Motor neuron (in vitro differentiated cells): Measurements from ENCODE around the gene YWHAG. TPM values are rescaled to one million over a fixed set of nuclear protein-coding genes. Genes with fewer than 3 reads are reported as not detected.
"Not testable (repeated sequence)": the region's sequence is repeated elsewhere in the genome, so short reads cannot be mapped to it uniquely, and the experiment has no call there.

Experiments used
- ATAC-seq, 8 experiments: fragments of 200-7000 bp; cut with Tn5 transposase; replicated peaks in 6 of 8; 2 replicates each; pipeline ENCODE4 v1.8.0; 2021; ENCODE audit warnings: mild to moderate bottlenecking in 8 of 8, moderate library complexity in 8 of 8
- H3K27ac ChIP-seq, 2 donors: fragments of 250-450 bp; sonication (Bioruptor Pico); 2 replicates each; pipeline ENCODE4 v1.9.0; 2021; ENCODE audit warnings: antibody characterized with exemption in 2 of 2, mild to moderate bottlenecking in 2 of 2, moderate library complexity in 1 of 2
- H3K4me1 ChIP-seq, 2 donors: fragments of 250-450 bp; sonication (Bioruptor Pico); replicated peaks in 1 of 2; 2 replicates each; pipeline ENCODE4 v1.6.1; 2021; ENCODE audit warnings: antibody characterized with exemption in 2 of 2, mild to moderate bottlenecking in 2 of 2, moderate library complexity in 1 of 2
- H3K4me3 ChIP-seq, 5 donors: fragments of 250-450 bp; sonication (Bioruptor Pico); 2 replicates each; pipeline ENCODE4 v1.9.0; 2021; ENCODE audit warnings: antibody characterized with exemption in 5 of 5, mild to moderate bottlenecking in 5 of 5, moderate library complexity in 4 of 5
- WGBS, 10 experiments: fragments of 450-650 bp; shearing (Covaris generic); methylation state at CpG; one replicate each; pipeline ENCODE4 v1.0.0; 2022; 5-methylcytosine and 5-hydroxymethylcytosine counted together
- in situ Hi-C, 9 experiments: fragments of 400-800 bp; cut with MboI; loops; one replicate each; pipeline ENCODE4 v1.15.0; 2021; ENCODE audit warnings: low sequenced_read_pairs in 9 of 9, low pct_unique_long_range_greater_than_20kb in 2 of 9; ENCODE audit not compliant: unreplicated experiment in 9 of 9
- total RNA-seq, 8 experiments: library from RNA; unstranded; fragments of 300-600 nt; gene quantifications; 2 replicates each; pipeline versions ENCODE4 v1.2.3 to v1.2.4, GENCODE V29; 2022

YWHAG gene
- total RNA-seq, 8 experiments from 2014 or later = 153 to 275 (median 184) TPM

- in situ Hi-C loops = no loop called here
- no peak for ATAC-seq
- no peak overlapping the region for H3K4me3 ChIP-seq
- WGBS, 10 experiments = 84 to 100% (median 100%) methylated on average over 1 to 5 of the region's 11 CpGs; no CpG with 5 or more reads in 6 of the 10 experiments
- no peaks in the 10 kb centered on the region for H3K4me1 ChIP-seq
- no peak overlapping the region for H3K27ac ChIP-seq
Measured at GRCh38 chr7:76325092-76325491, 33.7 kb downstream of the YWHAG start.

DNA sequence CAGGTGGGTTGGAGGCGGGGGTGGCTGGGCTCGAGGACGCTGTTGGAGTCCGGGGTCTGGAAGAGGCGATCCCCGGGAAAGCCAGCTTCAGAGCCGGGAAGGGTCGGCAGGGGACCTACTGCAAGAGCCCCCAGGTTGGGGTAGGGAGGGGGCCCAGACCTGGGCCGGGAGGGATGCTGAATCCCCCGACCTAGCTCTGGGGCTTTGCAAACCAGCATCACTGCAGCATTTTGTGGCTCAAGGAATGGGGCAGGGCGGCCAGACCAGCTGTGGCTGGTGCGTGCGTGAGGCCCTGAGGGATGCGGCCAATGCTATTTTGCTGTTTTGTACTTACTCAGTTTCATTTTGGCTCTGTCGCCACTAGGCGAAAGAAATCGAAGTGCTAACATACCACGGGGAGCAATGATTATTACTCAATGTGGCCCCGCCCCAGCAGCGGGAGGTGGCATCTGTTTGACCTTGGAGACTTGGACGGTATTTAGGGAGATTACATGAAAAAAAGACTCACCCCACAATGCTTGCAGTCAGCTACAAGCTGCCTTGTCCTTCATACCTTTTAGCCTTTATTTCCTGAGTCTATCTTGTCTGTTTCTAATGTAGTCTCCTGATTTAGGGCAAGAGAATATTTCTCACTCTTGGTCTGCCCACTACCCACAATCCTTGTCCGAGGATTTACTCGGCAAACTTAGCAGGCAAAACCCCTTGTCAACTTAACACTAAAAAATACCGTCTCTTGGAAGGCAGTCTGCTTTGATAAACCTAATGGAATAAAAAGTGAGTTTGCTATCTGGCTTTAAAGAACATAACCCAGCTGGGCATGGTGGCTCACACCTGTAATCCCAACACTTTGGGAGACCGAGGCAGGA, 40.1 kb downstream of the YWHAG start:
- WGBS, 10 experiments = 0 to 80% (median 13%) methylated on average over 1 to 11 of the region's 25 CpGs; no CpG with 5 or more reads in 3 of the 10 experiments
- peak overlapping the region; percentile 86 to 87 for H3K27ac ChIP-seq
- H3K4me1 ChIP-seq = peaks cover 14% of the 10 kb centered on the region in 2 donors
- in situ Hi-C loops = loop anchor here in 2 of 9 experiments (10.0 to 25.0 kb wide), 2 partner anchors 131 to 144 kb away; no protein-coding TSS in a partner anchor
- H3K4me3 ChIP-seq = peak overlapping the region; percentile 40 to 69 (median 56)
- ATAC-seq = peak; percentile 32 to 57 (median 44)

- WGBS, 10 experiments = 0 to 7% (median 0%) methylated on average over 1 to 8 of the region's 50 CpGs; no CpG with 5 or more reads in 3 of the 10 experiments
- Histone ChIP-seq H3K4me1 (peaks cover 14% of the 10 kb centered on the region in 2 donors), H3K4me3 (peak overlapping the region; percentile 40 to 69 (median 56)), H3K27ac (peak overlapping the region; percentile 86 to 87)
- in situ Hi-C loops = loop anchor here in 2 of 9 experiments (10.0 to 25.0 kb wide), 2 partner anchors 131 to 143 kb away; no protein-coding TSS in a partner anchor
- ATAC-seq = peak; percentile 75 to 95 (median 92)
Measured at GRCh38 chr7:76317782-76318487, 40.9 kb downstream of the YWHAG start.

DNA sequence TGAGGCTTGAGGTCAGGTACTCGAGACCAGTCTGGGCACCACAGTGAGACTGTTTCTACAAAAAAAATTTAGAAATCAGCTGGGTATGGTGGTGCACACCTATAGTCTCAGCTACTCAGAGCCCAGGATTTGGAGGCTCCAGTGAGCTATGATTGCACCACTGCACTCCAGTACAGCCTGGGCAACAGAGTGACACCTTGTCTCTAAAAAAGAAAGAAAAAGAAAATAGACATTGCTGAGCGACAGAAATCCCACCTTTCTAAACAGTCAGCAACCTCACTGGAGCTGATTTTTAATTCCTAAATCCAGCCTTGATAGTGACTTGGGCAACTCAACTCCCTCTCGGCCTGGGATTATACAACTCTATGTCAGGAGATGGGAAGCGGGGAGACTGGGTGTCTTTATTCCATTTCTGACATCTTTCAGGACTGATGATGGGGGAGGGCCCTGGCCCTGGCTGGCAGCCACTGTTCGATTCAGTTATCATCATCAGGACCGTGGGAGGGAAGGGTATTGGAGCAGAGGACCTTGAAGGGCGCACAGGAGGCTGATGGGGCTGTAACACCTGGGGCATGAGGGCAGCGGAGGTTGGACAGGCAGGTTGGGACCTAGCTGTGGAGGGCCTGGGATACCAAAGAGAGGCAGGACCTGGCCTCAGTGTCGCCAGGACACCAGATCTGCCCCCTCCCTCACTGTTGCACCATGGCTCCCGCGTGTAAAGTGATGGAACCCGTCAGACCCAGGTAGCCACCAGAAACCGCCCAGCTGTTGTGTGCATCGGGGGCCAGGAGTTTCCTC, 41.6 kb downstream of the YWHAG start:
- Histone ChIP-seq H3K27ac (peak overlapping the region; percentile 86 to 87), H3K4me3 (peak overlapping the region; percentile 40 to 69 (median 56)), H3K4me1 (peaks cover 14% of the 10 kb centered on the region in 2 donors)
- in situ Hi-C loops = loop anchor here in 2 of 9 experiments (10.0 to 25.0 kb wide), 2 partner anchors 130 to 142 kb away; no protein-coding TSS in a partner anchor
- WGBS, 10 experiments = 53 to 100% (median 60%) methylated on average over 1 to 10 of the region's 14 CpGs; no CpG with 5 or more reads in 2 of the 10 experiments
- peak in 4 of 8 experiments; percentile 0 to 2 (median 0) for ATAC-seq

DNA sequence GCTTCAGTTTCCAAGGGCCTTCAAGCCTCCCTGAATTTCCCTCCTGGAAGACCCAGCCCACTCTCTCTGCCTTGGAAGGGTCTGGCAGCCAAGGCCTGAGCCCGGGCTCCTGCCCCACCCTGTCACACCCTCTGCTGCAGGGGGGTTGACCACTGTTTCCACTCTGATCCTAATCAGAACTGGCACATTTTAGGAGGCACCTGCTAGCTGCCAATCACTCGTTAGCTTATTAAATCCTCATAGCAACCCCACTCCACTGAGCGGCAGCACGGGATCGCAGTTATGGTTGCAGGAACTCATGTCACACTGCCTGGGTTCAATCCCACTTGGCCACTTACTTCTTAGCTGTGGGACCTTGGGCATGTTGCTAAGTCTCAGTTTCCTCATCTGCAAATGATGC, 43.4 kb downstream of the YWHAG start:
- H3K27ac ChIP-seq = no peak overlapping the region
- ATAC-seq = no peak
- in situ Hi-C loops = loop anchor here in 2 of 9 experiments (10.0 to 25.0 kb wide), 2 partner anchors 128 to 141 kb away; no protein-coding TSS in a partner anchor
- H3K4me1 ChIP-seq = peaks cover 14 to 21% of the 10 kb centered on the region in 2 donors
- 69 to 100% (median 100%) methylated on average over 2 to 4 of the region's 5 CpGs; no CpG with 5 or more reads in 7 of the 10 experiments for WGBS, 10 experiments
- no peak overlapping the region for H3K4me3 ChIP-seq

DNA sequence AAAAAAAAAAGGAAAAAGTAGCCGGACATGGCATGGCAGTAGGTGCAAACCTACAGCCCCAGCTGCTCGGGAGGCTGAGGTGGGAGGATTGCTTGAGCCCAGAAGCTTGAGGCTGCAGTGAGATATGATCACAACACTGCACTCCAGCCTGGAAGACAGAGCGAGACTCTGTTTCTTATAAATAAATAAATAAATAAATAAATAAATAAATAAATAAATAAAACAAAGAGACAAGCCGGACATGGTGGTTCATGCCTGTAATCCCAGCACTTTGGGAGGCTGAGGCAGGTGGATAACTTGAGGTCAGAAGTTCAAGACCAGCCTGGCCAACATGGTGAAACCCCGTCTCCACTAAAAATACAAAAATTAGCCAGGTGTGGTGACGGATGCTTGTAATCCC, 44.1 kb downstream of the YWHAG start:
- not testable (repeated sequence) for H3K4me3 ChIP-seq, H3K27ac ChIP-seq, ATAC-seq
- in situ Hi-C loops = loop anchor here in 2 of 9 experiments (10.0 to 25.0 kb wide), 2 partner anchors 127 to 140 kb away; no protein-coding TSS in a partner anchor
- WGBS, 10 experiments = 36 to 100% (median 63%) methylated on average over 1 to 4 of the region's 6 CpGs
- H3K4me1 ChIP-seq = peaks cover 14 to 22% of the 10 kb centered on the region in 2 donors

DNA sequence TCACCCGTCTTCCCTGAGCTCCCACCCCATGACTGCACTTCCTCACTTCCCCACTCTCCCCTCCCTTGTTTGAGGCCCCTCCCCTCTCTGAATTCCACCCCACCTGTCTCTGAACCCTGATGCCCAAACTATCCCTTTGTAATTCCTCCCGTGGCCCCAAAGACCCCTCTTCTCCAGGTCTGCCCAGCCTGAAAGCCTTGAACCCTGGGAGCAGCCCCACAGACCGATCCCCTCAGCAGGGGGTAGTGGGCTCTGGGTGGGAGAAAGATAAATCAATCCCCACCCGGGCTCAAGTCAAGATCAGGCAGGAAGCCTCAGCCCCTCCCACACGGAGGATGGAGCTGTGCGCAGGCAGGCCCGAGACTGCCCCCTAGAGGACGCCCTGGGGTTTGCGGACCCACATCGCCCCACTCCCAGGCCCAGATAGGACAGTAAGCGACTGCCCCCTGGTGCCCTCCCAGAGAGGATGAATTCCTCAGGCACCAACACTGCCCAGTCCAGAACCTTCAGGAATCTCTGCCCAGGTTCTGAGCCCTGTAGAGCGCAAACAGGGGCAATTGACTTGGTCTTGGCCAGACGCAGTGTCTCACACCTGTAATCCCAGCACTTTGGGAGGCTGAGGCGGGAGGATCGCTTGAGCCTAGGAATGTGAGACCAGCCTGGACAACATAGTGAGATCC, 44.6 kb downstream of the YWHAG start:
- peak; percentile 11 to 50 (median 24) for ATAC-seq
- WGBS, 10 experiments = 0% methylated on average over 1 to 2 of the region's 15 CpGs; no CpG with 5 or more reads in 8 of the 10 experiments
- in situ Hi-C loops = loop anchor here in 2 of 9 experiments (10.0 to 25.0 kb wide), 2 partner anchors 127 to 139 kb away; no protein-coding TSS in a partner anchor
- Histone ChIP-seq H3K27ac (no peak overlapping the region), H3K4me1 (peaks cover 11 to 21% of the 10 kb centered on the region in 2 donors), H3K4me3 (no peak overlapping the region)

GRCh38 chr7:76311838-76312237, 47.0 kb downstream of the YWHAG start:
- not testable (repeated sequence) for H3K27ac ChIP-seq, ATAC-seq, H3K4me3 ChIP-seq
- H3K4me1 ChIP-seq = peaks cover 7 to 21% of the 10 kb centered on the region in 2 donors
- 50 to 100% (median 93%) methylated on average over 1 to 3 of the region's 6 CpGs; no CpG with 5 or more reads in 2 of the 10 experiments for WGBS, 10 experiments
- in situ Hi-C loops = loop anchor here in 2 of 9 experiments (10.0 to 25.0 kb wide), 2 partner anchors 125 to 137 kb away; no protein-coding TSS in a partner anchor

- Histone ChIP-seq H3K27ac (peak overlapping the region in 1 of 2 donors; percentile 37), H3K4me3 (no peak overlapping the region), H3K4me1 (peaks cover 14 to 32% of the 10 kb centered on the region in 2 donors)
- WGBS, 10 experiments = 33 to 97% (median 70%) methylated on average over 1 to 6 of the region's 21 CpGs; no CpG with 5 or more reads in 5 of the 10 experiments
- ATAC-seq = peak; percentile 8 to 63 (median 42)
- in situ Hi-C loops = loop anchor here in 2 of 9 experiments (10.0 to 25.0 kb wide), 2 partner anchors 123 to 136 kb away; no protein-coding TSS in a partner anchor
Measured at GRCh38 chr7:76310102-76310957, 48.5 kb downstream of the YWHAG start.

DNA sequence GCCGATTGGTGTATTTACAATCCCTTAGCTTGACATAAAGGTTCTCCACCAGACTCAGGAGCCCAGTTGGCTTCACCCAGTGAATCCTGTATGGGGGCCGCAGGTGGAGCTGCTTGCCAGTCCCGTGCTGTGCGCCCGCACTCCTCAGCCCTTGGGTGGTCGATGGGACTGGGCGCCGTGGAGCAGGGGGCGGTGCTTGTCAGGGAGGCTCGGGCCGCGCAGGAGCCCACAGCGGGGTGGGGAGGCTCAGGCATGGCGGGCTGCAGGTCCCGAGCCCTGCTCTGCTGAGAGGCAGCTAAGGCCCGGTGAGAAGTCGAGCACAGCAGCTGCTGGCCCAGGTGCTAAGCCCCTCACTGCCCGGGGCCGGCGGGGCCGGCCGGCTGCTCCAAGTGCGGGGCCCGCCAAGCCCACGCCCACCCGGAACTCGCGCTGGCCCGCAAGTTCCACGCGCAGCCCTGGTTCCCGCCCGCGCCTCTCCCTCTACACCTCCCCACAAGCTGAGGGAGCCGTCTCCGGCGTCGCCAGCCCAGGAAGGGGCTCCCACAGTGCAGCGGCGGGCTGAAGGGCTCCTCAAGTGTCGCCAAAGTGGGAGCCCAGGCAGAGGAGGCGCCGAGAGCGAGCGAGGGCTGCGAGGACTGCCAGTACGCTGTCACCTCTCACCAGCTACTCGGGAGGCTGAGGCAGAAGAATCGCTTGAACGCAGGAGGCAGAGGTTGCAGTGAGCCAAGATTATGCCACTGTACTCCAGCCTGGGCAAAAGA, 49.3 kb downstream of the YWHAG start:
- not testable (repeated sequence) for H3K27ac ChIP-seq
- in situ Hi-C loops = loop anchor here in 2 of 9 experiments (10.0 to 25.0 kb wide), 2 partner anchors 122 to 135 kb away; no protein-coding TSS in a partner anchor
- WGBS, 10 experiments = 86 to 100% (median 99%) methylated on average over 1 to 10 of the region's 50 CpGs; no CpG with 5 or more reads in 6 of the 10 experiments

More for the DNA sequence above, 49.3 kb downstream of the YWHAG start:
- peaks cover 14 to 32% of the 10 kb centered on the region in 2 donors for H3K4me1 ChIP-seq
- ATAC-seq, H3K4me3 ChIP-seq: not testable (repeated sequence)
